OCI-LY1 (cell line): ENCODE measurements around the gene TMEM88.

Experiments
- CTCF ChIP-seq: fragments of 200-600 bp; sonication (generic), shearing (Covaris generic); IDR thresholded peaks from 2 replicates; pipeline ENCODE4 v1.5.1; 2017; ENCODE audit warnings: mild to moderate bottlenecking, antibody characterized with exemption, low read length, moderate library complexity, mixed read lengths
- EZH2 ChIP-seq: fragments of 200-600 bp; sonication (generic), shearing (Covaris generic); IDR thresholded peaks from 2 replicates; pipeline ENCODE4 v1.8.0; 2017; ENCODE audit warnings: borderline replicate concordance, mixed run types, mild to moderate bottlenecking, antibody characterized with exemption, low read length, moderate library complexity, mixed read lengths

DNA sequence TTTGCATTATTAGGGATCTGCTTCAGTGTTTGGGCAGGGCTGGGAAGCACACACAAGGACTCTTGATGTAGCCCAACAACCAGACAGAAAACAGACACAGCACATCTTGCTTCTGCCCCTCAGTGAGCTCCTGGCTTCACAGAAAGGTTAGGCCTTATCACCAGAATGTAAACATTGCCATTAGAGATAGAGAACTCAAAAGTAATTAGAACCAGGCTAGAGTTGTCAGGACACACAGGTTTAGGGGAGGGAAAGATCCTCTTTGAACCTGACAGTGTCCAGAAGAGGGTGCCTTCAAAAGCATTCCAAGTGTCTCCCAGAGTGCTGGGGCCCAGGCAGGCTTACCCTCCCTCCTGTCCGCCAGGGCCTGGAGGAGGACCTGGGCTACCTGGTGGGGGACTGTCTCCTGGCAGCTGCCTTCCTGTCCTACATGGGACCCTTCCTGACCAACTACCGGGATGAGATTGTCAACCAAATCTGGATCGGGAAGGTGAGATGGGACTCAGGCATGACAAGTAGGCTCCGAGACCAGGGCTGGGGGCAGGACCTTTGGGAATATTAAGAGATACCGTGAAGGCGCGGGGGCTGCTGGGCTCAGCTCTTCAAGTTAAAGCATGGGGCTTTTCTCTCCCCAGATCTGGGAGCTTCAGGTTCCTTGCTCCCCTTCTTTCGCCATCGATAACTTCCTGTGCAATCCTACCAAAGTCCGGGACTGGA lies 37.8 kb upstream of the TMEM88 start:
- TF ChIP-seq CTCF (no peak), EZH2 (no peak)
